Activated CD8-positive, alpha-beta memory T cell treated with anti-CD3 and anti-CD28 coated beads, Interleukin-2, amount 50 U/mL, for 4 hours (primary cell): ENCODE results near the gene SPATA46.
"Not testable (repeated sequence)": the region's sequence is repeated elsewhere in the genome, so short reads cannot be mapped to it uniquely, and the experiment has no call there.

ENCODE experiments used
- DNase-seq: peaks from one replicate; pipeline ENCODE4 v3.0.0-alpha.2; 2020

SPATA46 gene

GRCh38 chr1:162373072-162373427 lies 3.6 kb downstream of the SPATA46 start:
- no peak for DNase-seq

GRCh38 chr1:162372159-162373071 lies 4.2 kb downstream of the SPATA46 start:
- no peak for DNase-seq

GRCh38 chr1:162371611-162372010 lies 5.0 kb downstream of the SPATA46 start:
- no peak for DNase-seq

GRCh38 chr1:162370721-162371120 lies 5.9 kb downstream of the SPATA46 start:
- DNase-seq, result no peak

GRCh38 chr1:162370161-162370560 lies 6.5 kb downstream of the SPATA46 start:
- DNase-seq, result no peak

- no peak for DNase-seq
Observed at GRCh38 chr1:162369571-162369970, 7.1 kb downstream of the SPATA46 start.

GRCh38 chr1:162368451-162368850 lies 8.2 kb downstream of the SPATA46 start:
- DNase-seq, result no peak

- DNase-seq, result no peak
Observed at GRCh38 chr1:162367772-162368171, 8.9 kb downstream of the SPATA46 start.

GRCh38 chr1:162367073-162367472 lies 9.6 kb downstream of the SPATA46 start:
- DNase-seq, result no peak

GRCh38 chr1:162366671-162367070 lies 10.0 kb downstream of the SPATA46 start:
- no peak for DNase-seq

GRCh38 chr1:162366149-162366548 lies 10.5 kb downstream of the SPATA46 start:
- no peak for DNase-seq

- DNase-seq, result no peak
Observed at GRCh38 chr1:162365284-162366020, 11.2 kb downstream of the SPATA46 start.

- no peak for DNase-seq
Observed at GRCh38 chr1:162364498-162364897, 12.2 kb downstream of the SPATA46 start.

- DNase-seq, result no peak
Observed at GRCh38 chr1:162363823-162364222, 12.8 kb downstream of the SPATA46 start.

GRCh38 chr1:162361349-162361748 lies 15.3 kb downstream of the SPATA46 start:
- no peak for DNase-seq

- DNase-seq, result no peak
Observed at GRCh38 chr1:162360874-162361260, 15.8 kb downstream of the SPATA46 start.

GRCh38 chr1:162360237-162360873 lies 16.3 kb downstream of the SPATA46 start:
- DNase-seq, result no peak

GRCh38 chr1:162359523-162360236 lies 17.0 kb downstream of the SPATA46 start:
- DNase-seq, result no peak

- DNase-seq, result no peak
Observed at GRCh38 chr1:162358928-162359327, 17.7 kb downstream of the SPATA46 start.

GRCh38 chr1:162357681-162358266 lies 18.9 kb downstream of the SPATA46 start:
- DNase-seq, result no peak

- DNase-seq, result no peak
Observed at GRCh38 chr1:162353702-162354101, 23.0 kb downstream of the SPATA46 start.

- no peak for DNase-seq
Observed at GRCh38 chr1:162353078-162353477, 23.6 kb downstream of the SPATA46 start.

GRCh38 chr1:162351874-162352273 lies 24.8 kb downstream of the SPATA46 start:
- DNase-seq, result not testable (repeated sequence)
